GM12864 (cell line): ENCODE data around the gene STEEP1.
"Not testable (repeated sequence)": the region's sequence is repeated elsewhere in the genome, so short reads cannot be mapped to it uniquely, and the experiment has no call there.

ENCODE experiments used
- DNase-seq: peaks from one replicate; pipeline ENCODE4 v3.0.0-alpha.2; 2011; ENCODE audit warnings: low read depth
- H3K4me3 ChIP-seq: 2 replicates; pipeline ENCODE4 v1.5.1; 2011; ENCODE audit warnings: mild to moderate bottlenecking, low read depth, low read length, control low read depth
- CTCF ChIP-seq: IDR thresholded peaks from 2 replicates; pipeline ENCODE4 v1.5.1; 2011; ENCODE audit warnings: low read depth, mild to moderate bottlenecking, moderate library complexity, low read length, control low read depth, inconsistent platforms; ENCODE audit errors: missing control alignments

STEEP1 gene

GRCh38 chrX:119507206-119507605 lies 58.0 kb downstream of the STEEP1 start:
- no peak for TF ChIP-seq CTCF
- DNase-seq, result no peak
- H3K4me3 ChIP-seq, result no peak overlapping the region

GRCh38 chrX:119505945-119506344 lies 59.3 kb downstream of the STEEP1 start:
- no peak for TF ChIP-seq CTCF
- no peak overlapping the region for H3K4me3 ChIP-seq
- no peak for DNase-seq

GRCh38 chrX:119505145-119505544 lies 60.1 kb downstream of the STEEP1 start:
- DNase-seq, H3K4me3 ChIP-seq: not testable (repeated sequence)

GRCh38 chrX:119503484-119503861 lies 61.7 kb downstream of the STEEP1 start:
- DNase-seq, result no peak
- no peak overlapping the region for H3K4me3 ChIP-seq
- TF ChIP-seq CTCF, result no peak

- H3K4me3 ChIP-seq, result no peak overlapping the region
- TF ChIP-seq CTCF, result no peak
- DNase-seq, result no peak
These were observed 62.3 kb downstream of the STEEP1 start for GRCh38 chrX:119502727-119503483.

- no peak overlapping the region for H3K4me3 ChIP-seq
- no peak for TF ChIP-seq CTCF
- no peak for DNase-seq
These were observed 63.6 kb downstream of the STEEP1 start for GRCh38 chrX:119501511-119502148.

- DNase-seq, result no peak
- no peak for TF ChIP-seq CTCF
- H3K4me3 ChIP-seq, result no peak overlapping the region
These were observed 65.0 kb downstream of the STEEP1 start for GRCh38 chrX:119500061-119500800.
